B cell (primary cell): ENCODE measurements around the gene DIPK1B. TPM values are rescaled to one million over a fixed set of nuclear protein-coding genes. Genes with fewer than 3 reads are reported as not detected.

Source experiments
- ATAC-seq: fragments of 200-7000 bp; cut with Tn5 transposase; one replicate; pipeline ENCODE4 v1.10.0; 2021; ENCODE audit warnings: low read depth, mild to moderate bottlenecking, moderate number of reproducible peaks, moderate library complexity
- CTCF ChIA-PET: fragments of 350-600 bp; sonication (Branson Sonifier 250); formaldehyde crosslinking; loops from one replicate; lab custom pipeline; 2021; ENCODE audit warnings: antibody characterized with exemption, inconsistent platforms; lab: Charles Lee
- POLR2A ChIA-PET: fragments of 350-600 bp; sonication (Branson Sonifier 250); formaldehyde crosslinking; loops from one replicate; lab custom pipeline; 2021; ENCODE audit warnings: antibody characterized with exemption; lab: Charles Lee
- DNase-seq: peaks from one replicate; pipeline ENCODE4 v3.0.0; 2013
- H2AFZ ChIP-seq: 2 replicates; pipeline ENCODE4 v1.6.1; 2012; ENCODE audit warnings: mild to moderate bottlenecking, low read depth, low read length; ENCODE audit not compliant: insufficient read depth, poor library complexity, severe bottlenecking
- H3K27ac ChIP-seq, 2 donors: 1 replicate in 1 of 2; 2 replicates in 1 of 2; pipeline ENCODE4 v1.5.1; 2012 to 2013; ENCODE audit warnings: low read length in 2 of 2, mild to moderate bottlenecking in 2 of 2, moderate library complexity in 1 of 2
- H3K27me3 ChIP-seq, 4 experiments: fragments of 200-600 bp in 1 of 4; sonication (generic) in 1 of 4; replicated peaks in 1 of 4; 1 replicate in 2 of 4; 2 replicates in 2 of 4; pipeline versions ENCODE4 v1.6.1 to v1.7.0; 2013 to 2016; ENCODE audit warnings: low read length in 3 of 4, mild to moderate bottlenecking in 2 of 4, mixed read lengths in 1 of 4, moderate library complexity in 1 of 4; ENCODE audit not compliant: insufficient read depth in 4 of 4, control insufficient read depth in 3 of 4; ENCODE audit errors: control extremely low read depth in 1 of 4
- H3K36me3 ChIP-seq, 2 experiments: replicated peaks in 1 of 2; 1 replicate in 1 of 2; 2 replicates in 1 of 2; pipeline versions ENCODE4 v1.6.1 to v1.7.1; 2013; ENCODE audit warnings: low read length in 1 of 2; ENCODE audit not compliant: insufficient read depth in 2 of 2, control insufficient read depth in 1 of 2; ENCODE audit errors: control extremely low read depth in 1 of 2, extremely low read depth in 1 of 2
- H3K4me1 ChIP-seq, 2 donors: fragments of 200-600 bp in 1 of 2; sonication (generic) in 1 of 2; 1 replicate in 1 of 2; 2 replicates in 1 of 2; pipeline versions ENCODE4 v1.5.1 to v1.6.1; 2013 to 2017; ENCODE audit warnings: low read length in 2 of 2; ENCODE audit not compliant: control insufficient read depth in 2 of 2, insufficient read depth in 2 of 2
- H3K4me2 ChIP-seq: replicated peaks from 2 replicates; pipeline ENCODE3; 2012; ENCODE audit warnings: mild to moderate bottlenecking, low read depth, low read length; ENCODE audit not compliant: poor library complexity, severe bottlenecking
- H3K4me3 ChIP-seq, 5 experiments: fragments of 200-600 bp in 1 of 5; sonication (generic) in 1 of 5; 1 replicate in 3 of 5; 2 replicates in 2 of 5; pipeline versions ENCODE4 v1.5.1 to v1.7.0; 2011 to 2016; ENCODE audit warnings: low read length in 4 of 5, mild to moderate bottlenecking in 4 of 5, low read depth in 2 of 5, control low read depth in 1 of 5, moderate library complexity in 1 of 5; ENCODE audit not compliant: insufficient read depth in 1 of 5; ENCODE audit errors: control extremely low read depth in 1 of 5, extremely low read depth in 1 of 5
- H3K79me2 ChIP-seq: fragments of 200-600 bp; sonication (generic); one replicate; pipeline ENCODE4 v1.6.0; 2016; ENCODE audit warnings: low read length; ENCODE audit not compliant: control insufficient read depth, insufficient read depth
- H3K9ac ChIP-seq: fragments of 200-600 bp; sonication (generic); 2 replicates; pipeline ENCODE4 v1.6.1; 2017; ENCODE audit warnings: mild to moderate bottlenecking, low read length, moderate library complexity
- H3K9me3 ChIP-seq, 3 donors: one replicate each; pipeline versions ENCODE4 v1.6.1 to v1.7.1; 2013; ENCODE audit warnings: low read length in 2 of 3; ENCODE audit not compliant: control insufficient read depth in 2 of 3, insufficient read depth in 1 of 3; ENCODE audit errors: control extremely low read depth in 1 of 3
- H4K20me1 ChIP-seq: 2 replicates; pipeline ENCODE4 v1.6.0; 2012; ENCODE audit warnings: mild to moderate bottlenecking, low read length; ENCODE audit not compliant: insufficient read depth, control insufficient read depth, poor library complexity, severe bottlenecking
- H3K27ac Mint-ChIP-seq: one replicate; pipeline ENCODE4 v1.8.0; 2021; ENCODE audit warnings: mixed read lengths
- H3K27me3 Mint-ChIP-seq: one replicate; pipeline ENCODE4 v1.8.0; 2021; ENCODE audit warnings: mixed read lengths
- H3K4me1 Mint-ChIP-seq: one replicate; pipeline ENCODE4 v1.8.0; 2021; ENCODE audit warnings: mixed read lengths
- H3K4me3 Mint-ChIP-seq: one replicate; pipeline ENCODE4 v1.8.0; 2021; ENCODE audit warnings: mixed read lengths
- H3K9me3 Mint-ChIP-seq: one replicate; pipeline ENCODE4 v1.8.0; 2022; ENCODE audit warnings: mixed read lengths; ENCODE audit not compliant: insufficient read depth
- CTCF ChIP-seq: fragments of 200-600 bp; IDR thresholded peaks from one replicate; pipeline ENCODE4 v1.8.0; 2022; ENCODE audit warnings: antibody characterized with exemption, mild to moderate bottlenecking
- EZH2 ChIP-seq: IDR thresholded peaks from 2 replicates; pipeline ENCODE4 v1.6.1; 2012; ENCODE audit warnings: borderline replicate concordance, low read depth, mild to moderate bottlenecking, moderate library complexity, low read length; ENCODE audit not compliant: insufficient read depth, poor library complexity, severe bottlenecking
- WGBS: methylation state at CpG from one replicate; pipeline ENCODE4 v1.1.5; 2013; ENCODE audit warnings: missing lambda C conversion rate; ENCODE audit not compliant: insufficient coverage; 5-methylcytosine and 5-hydroxymethylcytosine counted together
- intact Hi-C: fragments of 100-400 bp; cut with micrococcal nuclease; formaldehyde crosslinking; loops from one replicate; pipeline ENCODE4 v1.10.0; 2022
- polyA plus RNA-seq: library from polyadenylated mRNA; depleted of rRNA; stranded (reverse); fragments of >200 nt; gene quantifications from 2 replicates; pipeline ENCODE4 v1.2.3, GENCODE V29; 2012
- total RNA-seq, 2 donors: library from RNA; stranded (reverse); fragments of 120-200 nt in 1 of 2; gene quantifications; 1 replicate in 1 of 2; 2 replicates in 1 of 2; pipeline versions ENCODE4 v1.2.3 to v1.2.4, GENCODE V29; 2013 to 2022

DIPK1B gene
- total and polyA plus RNA-seq, 2 donors (not counting 1 experiment from before 2014, with no cell fraction given): 9.6 TPM

DNA sequence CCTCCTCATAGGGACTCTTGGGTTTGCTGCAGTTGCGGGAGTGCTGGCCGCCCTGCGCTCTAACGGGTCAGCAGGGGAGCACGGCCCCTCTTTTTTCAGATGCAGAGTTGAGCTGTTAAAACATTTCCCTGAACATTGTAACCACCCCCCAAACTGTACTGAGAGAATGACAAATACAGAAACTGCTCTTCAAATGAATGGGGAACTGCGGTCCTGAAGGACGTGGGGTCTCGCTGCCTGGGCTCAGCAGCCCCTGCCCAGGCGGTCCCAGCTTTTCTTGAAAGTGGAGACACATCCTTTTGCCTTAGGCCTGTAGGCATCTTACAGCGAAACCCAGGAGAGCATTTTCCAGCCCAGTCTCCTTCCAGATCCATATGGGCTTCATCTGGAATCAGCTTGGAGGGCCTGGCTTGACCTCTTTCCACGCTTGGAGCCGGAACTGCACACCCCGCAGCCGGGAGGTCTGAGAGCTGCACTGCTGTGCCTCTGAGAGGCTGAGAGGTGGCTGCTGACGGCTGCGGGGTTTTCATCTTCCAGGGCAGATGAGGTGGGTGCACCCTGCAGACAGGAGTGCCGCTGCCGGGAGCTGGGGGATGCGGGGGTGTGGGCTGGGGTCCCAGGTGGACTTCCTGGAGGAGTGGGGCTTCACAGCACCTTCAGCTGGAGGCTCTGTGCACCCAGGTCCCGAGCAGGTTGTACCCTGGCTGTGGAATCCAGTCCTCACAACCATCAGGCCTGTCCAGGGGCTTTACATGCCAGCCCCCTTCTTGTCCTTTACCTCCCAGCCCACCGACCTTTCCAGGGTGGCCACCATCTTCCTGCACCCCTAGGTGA, 23.9 kb upstream of the DIPK1B start:
- intact Hi-C loops: no loop called here
- H3K4me3 Mint-ChIP-seq: peak overlapping the region; percentile 74

More for the DNA sequence above, 23.9 kb upstream of the DIPK1B start:
- DNase-seq (no peak), ATAC-seq (no peak)
- no peak overlapping the region for H2AFZ ChIP-seq
- ChIA-PET CTCF (interaction anchor here (1.1 to 2.1 kb wide), 2 partner anchors 39 to 40 kb away, joined by 4 to 6 read pairs; no protein-coding TSS in a partner anchor), POLR2A (interaction anchor here (0.6 to 1.0 kb wide), 2 partner anchors 12 to 72 kb away, joined by 3 to 5 read pairs; no protein-coding TSS in a partner anchor)
- no peak overlapping the region for H3K9ac ChIP-seq
- Mint-ChIP-seq H3K4me1 (peaks cover 14% of the 10 kb centered on the region), H3K27ac (peak overlapping the region; percentile 77), H3K9me3 (no peaks in the 10 kb centered on the region), H3K27me3 (peaks cover 6% of the 10 kb centered on the region)
- H3K9me3 ChIP-seq: peaks cover 0 to 9% (median 0%) of the 10 kb centered on the region in 3 donors
- peaks cover 31% of the 10 kb centered on the region for H4K20me1 ChIP-seq
- peak overlapping the region; percentile 97 for H3K4me2 ChIP-seq
- TF ChIP-seq CTCF (no peak), EZH2 (no peak)
- H3K4me3 ChIP-seq: peak overlapping the region in 1 of 5 experiments; percentile 42
- 64% methylated on average over 15 of the region's 21 CpGs for WGBS
- H3K4me1 ChIP-seq: peaks cover 14 to 22% of the 10 kb centered on the region in 2 donors
- H3K79me2 ChIP-seq: peaks cover 20% of the 10 kb centered on the region
- H3K36me3 ChIP-seq: no peaks in the 10 kb centered on the region
- H3K27ac ChIP-seq: no peak overlapping the region
- H3K27me3 ChIP-seq: no peaks in the 10 kb centered on the region
